HCT116 (cell line): ENCODE measurements around the gene FNDC11.

Experiments used
- CTCF ChIP-seq, 3 experiments: fragments of 200-600 bp in 1 of 3; sonication (generic) in 1 of 3; IDR thresholded peaks in 2 of 3; conservative IDR thresholded peaks in 1 of 3; 2 replicates each; pipeline ENCODE4 v1.5.1; 2012 to 2017; ENCODE audit warnings: low read depth in 2 of 3, low read length in 2 of 3, antibody characterized with exemption in 1 of 3, borderline replicate concordance in 1 of 3, control low read depth in 1 of 3, mild to moderate bottlenecking in 1 of 3, mixed read lengths in 1 of 3, mixed run types in 1 of 3, moderate library complexity in 1 of 3; ENCODE audit not compliant: insufficient read depth in 1 of 3
- JUND ChIP-seq: IDR thresholded peaks from 2 replicates; pipeline ENCODE4 v1.6.1; 2012
- POLR2AphosphoS5 ChIP-seq: IDR thresholded peaks from 2 replicates; pipeline ENCODE4 v1.6.1; 2011; ENCODE audit warnings: mild to moderate bottlenecking, low read depth, low read length, moderate library complexity
- REST ChIP-seq: IDR thresholded peaks from 2 replicates; pipeline ENCODE4 v1.6.1; 2012; ENCODE audit warnings: low read depth
- SIN3A ChIP-seq: IDR thresholded peaks from 2 replicates; pipeline ENCODE4 v1.6.1; 2012; ENCODE audit warnings: low read depth
- ZNF274 ChIP-seq: fragments of 200-500 bp; sonication (Bioruptor generic); IDR thresholded peaks from 2 replicates; pipeline ENCODE4 v1.6.1; 2014; ENCODE audit warnings: mild to moderate bottlenecking, low read depth, low read length, inconsistent platforms

- no peak for TF ChIP-seq JUND
- TF ChIP-seq ZNF274: no peak
- no peak for TF ChIP-seq CTCF (IDR thresholded peaks at IDR 0.05 in 2 of 3, conservative IDR thresholded peaks at IDR 0.05 in 1 of 3; ENCODE audit: borderline replicate concordance in 1 of 3, insufficient read depth in 1 of 3, low read depth in 2 of 3, low read length in 2 of 3)
- no peak for TF ChIP-seq SIN3A
- TF ChIP-seq REST: no peak
- no peak for TF ChIP-seq POLR2AphosphoS5
These were observed 34.7 kb downstream of the FNDC11 start for GRCh38 chr20:63588641-63589041.
